Measurements from ENCODE around the gene TRIM52. TPM values are rescaled to one million over a fixed set of nuclear protein-coding genes. Genes with fewer than 3 reads are reported as not detected.

The TRIM52 gene
- total and polyA plus RNA-seq, 2 of the 13 experiments (the other 11 are each of a cell fraction or from before 2014, with no cell fraction given), result 7.2 to 11.6 TPM

DNA sequence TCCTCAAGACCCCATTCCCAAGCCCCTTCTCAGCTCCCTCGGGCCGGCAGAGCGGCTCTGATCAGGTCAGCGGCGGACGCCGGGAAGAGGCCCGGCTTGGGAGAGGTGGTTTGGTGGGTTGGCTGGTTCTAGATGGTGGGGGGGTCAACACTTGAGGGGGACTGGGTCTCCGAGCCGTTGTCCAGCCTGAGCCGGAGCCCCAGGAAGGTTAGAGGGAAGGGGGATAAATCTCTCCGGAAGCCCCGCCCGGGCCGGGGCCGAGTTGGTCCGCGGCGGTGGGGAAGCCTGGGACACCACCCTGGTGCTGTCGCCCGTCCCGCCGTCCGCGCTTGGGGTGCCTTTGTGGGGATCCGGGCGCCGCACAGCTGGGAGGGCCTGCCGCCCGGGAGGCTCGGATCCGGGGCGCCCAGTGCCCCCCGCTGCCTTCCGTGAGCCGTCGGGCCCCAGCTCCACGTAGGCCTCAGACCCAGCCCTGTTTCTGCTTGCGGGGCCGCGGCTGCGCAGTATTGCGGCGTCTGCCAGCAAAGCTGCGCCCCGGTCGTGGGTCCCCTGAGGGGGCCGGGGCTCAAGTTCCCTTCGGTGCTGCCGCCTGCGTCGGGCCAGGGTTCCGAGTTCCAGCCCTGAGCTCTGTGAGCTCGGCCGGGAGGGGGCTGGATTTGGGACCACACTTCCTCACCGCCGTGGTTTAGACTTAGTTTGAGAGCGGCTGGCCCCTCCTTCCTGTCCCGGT is 542 bp upstream of the TRIM52 start (continued):
- TF ChIP-seq, protein P1, sequence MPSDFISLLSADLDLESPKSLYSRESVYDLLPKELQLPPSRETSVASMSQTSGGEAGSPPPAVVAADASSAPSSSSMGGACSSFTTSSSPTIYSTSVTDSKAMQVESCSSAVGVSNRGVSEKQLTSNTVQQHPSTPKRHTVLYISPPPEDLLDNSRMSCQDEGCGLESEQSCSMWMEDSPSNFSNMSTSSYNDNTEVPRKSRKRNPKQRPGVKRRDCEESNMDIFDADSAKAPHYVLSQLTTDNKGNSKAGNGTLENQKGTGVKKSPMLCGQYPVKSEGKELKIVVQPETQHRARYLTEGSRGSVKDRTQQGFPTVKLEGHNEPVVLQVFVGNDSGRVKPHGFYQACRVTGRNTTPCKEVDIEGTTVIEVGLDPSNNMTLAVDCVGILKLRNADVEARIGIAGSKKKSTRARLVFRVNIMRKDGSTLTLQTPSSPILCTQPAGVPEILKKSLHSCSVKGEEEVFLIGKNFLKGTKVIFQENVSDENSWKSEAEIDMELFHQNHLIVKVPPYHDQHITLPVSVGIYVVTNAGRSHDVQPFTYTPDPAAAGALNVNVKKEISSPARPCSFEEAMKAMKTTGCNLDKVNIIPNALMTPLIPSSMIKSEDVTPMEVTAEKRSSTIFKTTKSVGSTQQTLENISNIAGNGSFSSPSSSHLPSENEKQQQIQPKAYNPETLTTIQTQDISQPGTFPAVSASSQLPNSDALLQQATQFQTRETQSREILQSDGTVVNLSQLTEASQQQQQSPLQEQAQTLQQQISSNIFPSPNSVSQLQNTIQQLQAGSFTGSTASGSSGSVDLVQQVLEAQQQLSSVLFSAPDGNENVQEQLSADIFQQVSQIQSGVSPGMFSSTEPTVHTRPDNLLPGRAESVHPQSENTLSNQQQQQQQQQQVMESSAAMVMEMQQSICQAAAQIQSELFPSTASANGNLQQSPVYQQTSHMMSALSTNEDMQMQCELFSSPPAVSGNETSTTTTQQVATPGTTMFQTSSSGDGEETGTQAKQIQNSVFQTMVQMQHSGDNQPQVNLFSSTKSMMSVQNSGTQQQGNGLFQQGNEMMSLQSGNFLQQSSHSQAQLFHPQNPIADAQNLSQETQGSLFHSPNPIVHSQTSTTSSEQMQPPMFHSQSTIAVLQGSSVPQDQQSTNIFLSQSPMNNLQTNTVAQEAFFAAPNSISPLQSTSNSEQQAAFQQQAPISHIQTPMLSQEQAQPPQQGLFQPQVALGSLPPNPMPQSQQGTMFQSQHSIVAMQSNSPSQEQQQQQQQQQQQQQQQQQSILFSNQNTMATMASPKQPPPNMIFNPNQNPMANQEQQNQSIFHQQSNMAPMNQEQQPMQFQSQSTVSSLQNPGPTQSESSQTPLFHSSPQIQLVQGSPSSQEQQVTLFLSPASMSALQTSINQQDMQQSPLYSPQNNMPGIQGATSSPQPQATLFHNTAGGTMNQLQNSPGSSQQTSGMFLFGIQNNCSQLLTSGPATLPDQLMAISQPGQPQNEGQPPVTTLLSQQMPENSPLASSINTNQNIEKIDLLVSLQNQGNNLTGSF (CRISPR knock-in tag; IDR thresholded peaks at IDR 0.05), result peak; percentile 90; the same call in 1 of the 2 replicates
- TF ChIP-seq ZNF160 (CRISPR knock-in tag; IDR thresholded peaks at IDR 0.05) (peak; percentile 33; the same call in 1 of the 2 replicates), NFKB2 (CRISPR knock-in tag; IDR thresholded peaks at IDR 0.05; ENCODE audit: borderline replicate concordance) (peak; percentile 74; the same call in 1 of the 2 replicates), ZNF546 (CRISPR knock-in tag; conservative IDR thresholded peaks at IDR 0.05) (0 out of 2 replicates have a peak, but pooled peaks have one; percentile 67), PHF20 (CRISPR knock-in tag; IDR thresholded peaks at IDR 0.05) (no peak), ZNF484 (CRISPR knock-in tag; IDR thresholded peaks at IDR 0.05; ENCODE audit: borderline replicate concordance, low read depth) (0 out of 2 replicates have a peak, but pooled peaks have one; percentile 72), ZNF234 (CRISPR knock-in tag; conservative IDR thresholded peaks at IDR 0.05) (peak; percentile 35; the same call in 1 of the 2 replicates)
- TF ChIP-seq, protein P2, sequence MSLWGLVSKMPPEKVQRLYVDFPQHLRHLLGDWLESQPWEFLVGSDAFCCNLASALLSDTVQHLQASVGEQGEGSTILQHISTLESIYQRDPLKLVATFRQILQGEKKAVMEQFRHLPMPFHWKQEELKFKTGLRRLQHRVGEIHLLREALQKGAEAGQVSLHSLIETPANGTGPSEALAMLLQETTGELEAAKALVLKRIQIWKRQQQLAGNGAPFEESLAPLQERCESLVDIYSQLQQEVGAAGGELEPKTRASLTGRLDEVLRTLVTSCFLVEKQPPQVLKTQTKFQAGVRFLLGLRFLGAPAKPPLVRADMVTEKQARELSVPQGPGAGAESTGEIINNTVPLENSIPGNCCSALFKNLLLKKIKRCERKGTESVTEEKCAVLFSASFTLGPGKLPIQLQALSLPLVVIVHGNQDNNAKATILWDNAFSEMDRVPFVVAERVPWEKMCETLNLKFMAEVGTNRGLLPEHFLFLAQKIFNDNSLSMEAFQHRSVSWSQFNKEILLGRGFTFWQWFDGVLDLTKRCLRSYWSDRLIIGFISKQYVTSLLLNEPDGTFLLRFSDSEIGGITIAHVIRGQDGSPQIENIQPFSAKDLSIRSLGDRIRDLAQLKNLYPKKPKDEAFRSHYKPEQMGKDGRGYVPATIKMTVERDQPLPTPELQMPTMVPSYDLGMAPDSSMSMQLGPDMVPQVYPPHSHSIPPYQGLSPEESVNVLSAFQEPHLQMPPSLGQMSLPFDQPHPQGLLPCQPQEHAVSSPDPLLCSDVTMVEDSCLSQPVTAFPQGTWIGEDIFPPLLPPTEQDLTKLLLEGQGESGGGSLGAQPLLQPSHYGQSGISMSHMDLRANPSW (CRISPR knock-in tag; IDR thresholded peaks at IDR 0.05; ENCODE audit: borderline replicate concordance), result no peak
- TF ChIP-seq, protein P3, sequence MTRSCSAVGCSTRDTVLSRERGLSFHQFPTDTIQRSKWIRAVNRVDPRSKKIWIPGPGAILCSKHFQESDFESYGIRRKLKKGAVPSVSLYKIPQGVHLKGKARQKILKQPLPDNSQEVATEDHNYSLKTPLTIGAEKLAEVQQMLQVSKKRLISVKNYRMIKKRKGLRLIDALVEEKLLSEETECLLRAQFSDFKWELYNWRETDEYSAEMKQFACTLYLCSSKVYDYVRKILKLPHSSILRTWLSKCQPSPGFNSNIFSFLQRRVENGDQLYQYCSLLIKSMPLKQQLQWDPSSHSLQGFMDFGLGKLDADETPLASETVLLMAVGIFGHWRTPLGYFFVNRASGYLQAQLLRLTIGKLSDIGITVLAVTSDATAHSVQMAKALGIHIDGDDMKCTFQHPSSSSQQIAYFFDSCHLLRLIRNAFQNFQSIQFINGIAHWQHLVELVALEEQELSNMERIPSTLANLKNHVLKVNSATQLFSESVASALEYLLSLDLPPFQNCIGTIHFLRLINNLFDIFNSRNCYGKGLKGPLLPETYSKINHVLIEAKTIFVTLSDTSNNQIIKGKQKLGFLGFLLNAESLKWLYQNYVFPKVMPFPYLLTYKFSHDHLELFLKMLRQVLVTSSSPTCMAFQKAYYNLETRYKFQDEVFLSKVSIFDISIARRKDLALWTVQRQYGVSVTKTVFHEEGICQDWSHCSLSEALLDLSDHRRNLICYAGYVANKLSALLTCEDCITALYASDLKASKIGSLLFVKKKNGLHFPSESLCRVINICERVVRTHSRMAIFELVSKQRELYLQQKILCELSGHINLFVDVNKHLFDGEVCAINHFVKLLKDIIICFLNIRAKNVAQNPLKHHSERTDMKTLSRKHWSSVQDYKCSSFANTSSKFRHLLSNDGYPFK (CRISPR knock-in tag; IDR thresholded peaks at IDR 0.05; ENCODE audit: borderline replicate concordance), result peak; percentile 54; the same call in 1 of the 2 replicates
- TF ChIP-seq, protein P4, sequence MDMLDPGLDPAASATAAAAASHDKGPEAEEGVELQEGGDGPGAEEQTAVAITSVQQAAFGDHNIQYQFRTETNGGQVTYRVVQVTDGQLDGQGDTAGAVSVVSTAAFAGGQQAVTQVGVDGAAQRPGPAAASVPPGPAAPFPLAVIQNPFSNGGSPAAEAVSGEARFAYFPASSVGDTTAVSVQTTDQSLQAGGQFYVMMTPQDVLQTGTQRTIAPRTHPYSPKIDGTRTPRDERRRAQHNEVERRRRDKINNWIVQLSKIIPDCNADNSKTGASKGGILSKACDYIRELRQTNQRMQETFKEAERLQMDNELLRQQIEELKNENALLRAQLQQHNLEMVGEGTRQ (IDR thresholded peaks at IDR 0.05; ENCODE audit: low read depth, low read length), result no peak
- TF ChIP-seq, protein P4 (CRISPR knock-in tag; IDR thresholded peaks at IDR 0.05; ENCODE audit: borderline replicate concordance), result no peak
- TF ChIP-seq, protein P5, sequence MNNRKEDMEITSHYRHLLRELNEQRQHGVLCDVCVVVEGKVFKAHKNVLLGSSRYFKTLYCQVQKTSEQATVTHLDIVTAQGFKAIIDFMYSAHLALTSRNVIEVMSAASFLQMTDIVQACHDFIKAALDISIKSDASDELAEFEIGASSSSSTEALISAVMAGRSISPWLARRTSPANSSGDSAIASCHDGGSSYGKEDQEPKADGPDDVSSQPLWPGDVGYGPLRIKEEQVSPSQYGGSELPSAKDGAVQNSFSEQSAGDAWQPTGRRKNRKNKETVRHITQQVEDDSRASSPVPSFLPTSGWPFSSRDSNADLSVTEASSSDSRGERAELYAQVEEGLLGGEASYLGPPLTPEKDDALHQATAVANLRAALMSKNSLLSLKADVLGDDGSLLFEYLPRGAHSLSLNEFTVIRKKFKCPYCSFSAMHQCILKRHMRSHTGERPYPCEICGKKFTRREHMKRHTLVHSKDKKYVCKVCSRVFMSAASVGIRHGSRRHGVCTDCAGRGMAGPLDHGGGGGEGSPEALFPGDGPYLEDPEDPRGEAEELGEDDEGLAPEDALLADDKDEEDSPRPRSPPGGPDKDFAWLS (CRISPR knock-in tag; IDR thresholded peaks at IDR 0.05; ENCODE audit: borderline replicate concordance), result peak; percentile 60; the same call in 1 of the 2 replicates

Data from HepG2 (cell line).